IPS-18a (cell line): Measurements from ENCODE around the gene C17orf58.
"Not testable (repeated sequence)": the region's sequence is repeated elsewhere in the genome, so short reads cannot be mapped to it uniquely, and the experiment has no call there.

ENCODE experiments used
- H3K27ac ChIP-seq: one replicate; pipeline ENCODE4 v1.5.1; 2013; ENCODE audit warnings: low read length
- H3K27me3 ChIP-seq: one replicate; pipeline ENCODE4 v1.6.1; 2013; ENCODE audit warnings: mild to moderate bottlenecking, low read length; ENCODE audit not compliant: control insufficient read depth, insufficient read depth
- H3K36me3 ChIP-seq: one replicate; pipeline ENCODE4 v1.6.1; 2013; ENCODE audit warnings: low read depth, low read length; ENCODE audit not compliant: control insufficient read depth
- H3K4me1 ChIP-seq: one replicate; pipeline ENCODE4 v1.6.1; 2013; ENCODE audit warnings: low read depth, low read length; ENCODE audit not compliant: control insufficient read depth
- H3K4me3 ChIP-seq: one replicate; pipeline ENCODE4 v1.5.1; 2013; ENCODE audit warnings: low read length
- H3K9ac ChIP-seq: one replicate; pipeline ENCODE4 v1.6.1; 2013; ENCODE audit warnings: mild to moderate bottlenecking, low read length, moderate library complexity
- H3K9me3 ChIP-seq: one replicate; pipeline ENCODE4 v1.6.1; 2013; ENCODE audit warnings: low read depth, low read length; ENCODE audit not compliant: control insufficient read depth

C17orf58 gene

DNA sequence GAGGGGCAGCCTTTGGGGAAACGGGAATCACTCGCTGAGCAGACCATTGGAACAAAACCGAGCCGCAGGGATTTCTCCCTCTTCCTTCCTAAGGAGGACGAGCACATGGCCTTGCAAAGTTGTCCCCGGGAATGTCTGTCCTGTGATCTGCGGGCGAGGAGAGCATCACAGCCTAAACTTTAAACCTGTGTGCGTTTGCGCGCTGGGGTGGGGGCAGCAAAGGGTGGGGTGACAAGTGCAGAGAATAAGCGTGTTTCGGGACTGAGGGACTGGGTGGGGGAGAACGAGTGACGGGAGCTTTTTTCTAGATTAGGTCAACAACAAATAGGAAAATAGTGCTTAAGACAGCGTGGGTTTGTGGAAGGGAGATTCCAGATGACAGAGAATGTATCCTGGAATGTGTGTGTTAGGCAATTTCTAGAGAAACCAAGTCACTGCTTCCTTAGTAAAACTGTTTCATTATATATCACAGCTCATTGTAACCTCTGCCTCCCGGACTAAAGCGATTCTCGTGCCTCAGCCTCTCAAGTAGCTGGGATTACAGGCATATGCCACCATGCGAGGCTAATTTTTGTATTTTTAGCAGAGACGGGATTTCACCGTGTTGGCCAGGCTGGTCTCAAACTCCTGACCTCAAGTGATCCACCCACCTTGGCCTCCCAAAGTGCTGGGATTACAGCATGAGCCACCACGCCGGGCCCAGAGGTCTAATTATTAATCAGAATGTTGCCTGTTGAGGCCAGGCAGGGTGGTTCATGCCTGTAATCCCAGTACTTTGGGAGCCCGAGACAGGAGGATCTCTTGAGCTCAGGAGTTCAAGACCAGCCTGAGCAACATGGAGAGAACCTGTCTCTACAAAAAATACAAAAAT is at the start of gene C17orf58:
Gene C17orf58 (minus strand): TSS at position 169 of the 871 bp plus-strand sequence. CDS start 271 bp downstream, outside the sequence.
- Histone ChIP-seq H3K9ac (peak within 1 kb of the TSS; percentile 13), H3K4me1 (peaks cover 18% of the 10 kb centered on the region), H3K4me3 (peak within 1 kb of the TSS; percentile 70), H3K27me3 (peaks cover 33% of the 10 kb centered on the region)
- not testable (repeated sequence) for H3K9me3 ChIP-seq, H3K36me3 ChIP-seq, H3K27ac ChIP-seq

DNA sequence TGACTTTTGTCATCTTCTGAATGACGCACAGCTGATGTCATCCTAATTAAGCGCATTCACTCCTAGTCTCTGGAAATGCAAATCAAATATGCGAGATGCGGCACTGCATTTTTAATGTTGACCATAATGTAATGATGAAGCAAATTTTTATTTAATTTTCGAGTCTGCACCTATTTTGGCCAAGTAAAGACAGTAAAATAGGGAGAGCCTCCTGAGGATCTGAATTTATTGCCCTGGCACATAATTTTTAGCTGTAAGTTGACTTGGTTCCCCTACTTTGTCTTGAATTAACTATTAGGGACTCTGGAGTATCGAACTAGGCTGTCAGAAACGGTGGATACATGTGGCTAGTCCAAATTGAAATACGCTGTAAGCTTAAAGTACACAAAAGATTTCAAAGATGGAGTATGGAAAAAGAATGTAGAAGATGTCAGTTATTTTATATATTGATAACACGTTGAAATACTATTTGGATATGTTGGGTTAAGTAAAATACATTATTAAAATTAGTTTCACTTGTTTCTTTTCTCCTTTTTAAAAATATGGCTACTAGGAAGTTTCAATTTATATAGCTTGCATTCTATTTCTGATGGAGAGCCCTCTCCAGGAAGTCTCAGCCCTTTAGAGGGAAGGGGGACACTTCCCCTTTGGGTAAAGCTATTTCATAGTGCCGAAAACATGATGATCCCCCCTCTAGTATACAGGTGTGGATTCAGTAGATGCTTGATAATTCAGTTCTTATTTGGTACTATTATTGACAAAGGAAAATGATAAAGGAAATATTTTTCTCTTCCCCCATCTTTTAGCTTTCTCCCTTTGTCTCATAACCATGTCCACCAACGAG is 40.3 kb upstream of the C17orf58 start:
- H3K36me3 ChIP-seq: peaks cover 47% of the 10 kb centered on the region
- H3K27ac ChIP-seq: peak overlapping the region; percentile 90
- no peaks in the 10 kb centered on the region for H3K27me3 ChIP-seq
- no peaks in the 10 kb centered on the region for H3K9me3 ChIP-seq
- H3K9ac ChIP-seq: peak overlapping the region; percentile 91
- peak overlapping the region; percentile 91 for H3K4me3 ChIP-seq
- peaks cover 18% of the 10 kb centered on the region for H3K4me1 ChIP-seq

DNA sequence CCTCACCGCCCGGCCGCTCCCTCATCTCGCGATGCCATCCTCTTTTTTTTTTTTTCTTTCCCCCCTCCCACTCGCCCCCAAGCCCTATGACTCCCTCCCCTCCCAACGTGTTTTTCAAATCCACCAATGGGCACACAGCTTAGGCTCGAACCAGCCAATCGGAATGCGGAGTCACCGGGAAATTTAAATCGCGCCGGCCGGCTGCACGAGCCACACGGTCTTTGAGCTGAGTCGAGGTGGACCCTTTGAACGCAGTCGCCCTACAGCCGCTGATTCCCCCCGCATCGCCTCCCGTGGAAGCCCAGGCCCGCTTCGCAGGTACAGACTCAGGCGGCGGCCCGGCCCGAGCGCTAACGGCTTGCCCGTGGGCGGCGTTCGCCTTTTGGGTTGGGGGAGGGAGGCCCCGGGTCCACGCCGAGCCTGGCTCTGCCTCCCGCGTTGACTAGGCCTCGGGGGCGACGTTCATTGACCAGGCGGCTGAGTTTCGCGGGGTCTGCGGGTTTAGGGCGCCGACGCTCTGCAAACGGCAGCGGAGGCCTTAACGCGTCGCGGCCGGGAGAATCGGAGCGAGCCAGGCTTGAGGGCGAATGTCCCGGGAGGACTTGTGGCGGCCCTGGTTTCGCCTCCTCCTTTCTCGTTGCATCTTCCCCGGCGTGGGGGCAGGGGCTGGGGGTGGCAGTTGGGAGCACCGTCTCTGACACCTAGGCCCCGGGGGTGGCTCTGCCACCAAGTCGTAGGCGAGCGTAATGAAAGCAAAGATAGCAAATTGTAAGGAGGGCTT is 39.4 kb upstream of the C17orf58 start, which contains the start of gene KPNA2:
Gene KPNA2 (plus strand): TSS at position 213 of the 781 bp plus-strand sequence. CDS start 1,398 bp downstream, outside the sequence.
- peak within 1 kb of the TSS; percentile 90 for H3K27ac ChIP-seq
- peaks cover 39% of the 10 kb centered on the region for H3K36me3 ChIP-seq

DNA sequence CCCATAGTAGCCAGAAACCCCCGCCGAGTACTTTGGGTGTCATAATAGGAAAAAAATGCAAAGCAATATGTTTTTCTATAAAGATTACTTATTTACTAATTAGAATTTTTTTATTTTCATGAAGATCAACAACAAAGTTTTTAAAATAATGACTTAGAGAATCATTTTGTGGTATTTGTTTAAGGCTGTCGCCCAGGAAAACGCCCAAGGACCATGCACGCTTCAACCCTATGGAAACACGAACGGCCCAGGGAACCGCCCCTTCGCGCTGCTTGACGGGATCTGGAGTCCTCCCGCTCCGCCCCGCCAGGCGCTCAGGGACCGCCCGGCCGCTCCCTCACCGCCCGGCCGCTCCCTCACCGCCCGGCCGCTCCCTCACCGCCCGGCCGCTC is 38.9 kb upstream of the C17orf58 start:
- H3K9ac ChIP-seq: peak overlapping the region; percentile 72

More for the DNA sequence above, 39.4 kb upstream of the C17orf58 start, which contains the start of gene KPNA2:
- H3K9me3 ChIP-seq: no peaks in the 10 kb centered on the region
- no peaks in the 10 kb centered on the region for H3K27me3 ChIP-seq
- H3K9ac ChIP-seq: peak within 1 kb of the TSS; percentile 91
- peaks cover 18% of the 10 kb centered on the region for H3K4me1 ChIP-seq
- H3K4me3 ChIP-seq: peak within 1 kb of the TSS; percentile 91

DNA sequence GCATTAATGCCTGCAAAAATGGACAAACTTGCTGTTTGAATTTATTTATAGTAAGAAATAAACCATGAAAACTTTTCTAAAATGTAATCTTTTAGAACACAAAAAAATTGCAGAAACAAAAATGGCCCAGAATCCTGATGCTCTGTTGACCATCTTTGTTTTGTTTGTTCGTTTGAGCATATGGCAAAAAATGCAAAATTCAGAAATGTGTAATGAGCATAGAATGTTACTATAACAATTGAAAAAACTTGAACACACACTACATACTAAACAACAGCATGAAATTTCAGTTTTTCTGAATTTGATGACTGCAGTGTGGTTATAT is 38.1 kb upstream of the C17orf58 start:
- Histone ChIP-seq H3K9ac (peak overlapping the region; percentile 72), H3K27ac (peak overlapping the region; percentile 73), H3K4me3 (peak overlapping the region; percentile 38), H3K27me3 (no peaks in the 10 kb centered on the region), H3K36me3 (peaks cover 26% of the 10 kb centered on the region), H3K9me3 (no peaks in the 10 kb centered on the region), H3K4me1 (peaks cover 18% of the 10 kb centered on the region)

More for the DNA sequence above, 38.9 kb upstream of the C17orf58 start:
- Histone ChIP-seq H3K9me3 (no peaks in the 10 kb centered on the region), H3K27me3 (no peaks in the 10 kb centered on the region), H3K27ac (no peak overlapping the region), H3K36me3 (peaks cover 33% of the 10 kb centered on the region), H3K4me3 (peak overlapping the region; percentile 38), H3K4me1 (peaks cover 18% of the 10 kb centered on the region)

DNA sequence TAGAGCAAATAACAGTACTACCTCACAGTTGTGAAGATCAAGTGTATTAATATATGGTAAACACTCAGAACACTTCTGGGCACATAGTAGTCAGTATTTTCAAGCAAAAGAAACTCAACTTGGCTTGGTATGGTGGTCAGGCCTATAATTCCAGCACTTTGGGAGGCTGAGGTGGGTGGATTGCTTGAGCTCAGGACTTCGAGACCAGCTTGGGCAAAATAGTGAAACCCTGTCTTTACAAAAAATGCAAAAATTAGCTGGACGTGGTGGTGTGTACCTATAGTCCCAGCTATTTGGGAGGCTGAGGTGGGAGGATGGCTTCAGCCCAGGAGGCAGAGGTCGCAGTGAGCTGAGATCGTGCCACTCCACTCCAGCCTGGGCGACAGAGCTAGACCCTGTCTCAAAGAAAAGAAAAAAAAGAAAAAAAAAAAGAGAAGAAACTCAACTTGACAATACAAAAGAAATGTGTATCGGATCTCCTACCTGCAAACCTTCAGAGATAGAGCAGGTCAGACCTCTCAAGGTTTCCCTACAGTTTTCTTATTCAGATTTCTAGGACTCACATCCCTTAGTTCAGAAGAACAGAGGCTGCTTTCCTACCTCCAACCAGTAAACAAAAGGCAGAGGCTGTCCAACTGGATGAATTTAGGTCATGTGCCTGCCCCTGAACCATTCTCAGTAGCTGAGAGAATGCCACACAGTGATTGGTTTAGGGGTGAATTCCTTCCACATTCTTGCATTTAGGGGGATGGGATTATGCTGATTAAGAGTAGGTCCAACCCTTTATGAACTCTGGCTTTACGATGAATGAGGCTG is 37.6 kb upstream of the C17orf58 start:
- Histone ChIP-seq H3K9ac (peak overlapping the region; percentile 72), H3K27me3 (no peaks in the 10 kb centered on the region), H3K4me1 (peaks cover 18% of the 10 kb centered on the region), H3K27ac (peak overlapping the region; percentile 73), H3K36me3 (peaks cover 21% of the 10 kb centered on the region), H3K9me3 (no peaks in the 10 kb centered on the region), H3K4me3 (peak overlapping the region; percentile 38)

DNA sequence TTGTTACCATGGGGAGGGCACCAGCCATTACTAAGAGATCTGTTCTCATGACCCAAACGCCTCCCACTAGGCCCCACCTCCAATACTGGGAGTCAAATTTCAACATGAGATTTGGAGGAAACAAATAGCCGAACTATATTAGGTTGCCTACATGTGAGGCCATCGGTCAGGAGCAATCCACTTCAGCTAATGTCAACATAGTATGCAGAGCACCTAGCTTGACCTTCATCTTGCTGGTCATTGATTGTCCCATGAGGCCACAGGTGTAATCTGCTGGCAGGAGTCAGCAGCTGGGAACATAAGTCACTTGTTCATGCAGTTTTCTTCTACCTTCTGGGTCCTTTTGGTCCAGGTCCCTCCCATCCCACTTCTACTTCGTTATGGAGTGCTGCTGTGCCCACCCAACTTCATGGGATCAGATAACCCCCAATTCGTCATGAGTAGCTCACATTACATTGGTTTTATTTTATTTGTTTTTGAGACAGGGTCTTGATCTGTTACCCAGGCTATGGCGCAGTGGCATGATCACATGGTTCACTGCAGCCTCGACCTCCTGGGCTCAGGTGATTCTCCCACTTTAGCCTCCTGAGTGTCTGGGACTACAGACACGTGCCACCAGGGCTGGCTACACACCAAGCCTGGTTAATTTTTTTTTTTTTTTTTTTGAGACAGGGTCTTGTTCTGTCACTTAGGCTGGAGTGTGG is 33.4 kb upstream of the C17orf58 start:
- Histone ChIP-seq H3K9me3 (no peaks in the 10 kb centered on the region), H3K4me1 (peaks cover 10% of the 10 kb centered on the region), H3K36me3 (no peaks in the 10 kb centered on the region), H3K27ac (no peak overlapping the region), H3K27me3 (no peaks in the 10 kb centered on the region), H3K9ac (no peak overlapping the region), H3K4me3 (no peak overlapping the region)

DNA sequence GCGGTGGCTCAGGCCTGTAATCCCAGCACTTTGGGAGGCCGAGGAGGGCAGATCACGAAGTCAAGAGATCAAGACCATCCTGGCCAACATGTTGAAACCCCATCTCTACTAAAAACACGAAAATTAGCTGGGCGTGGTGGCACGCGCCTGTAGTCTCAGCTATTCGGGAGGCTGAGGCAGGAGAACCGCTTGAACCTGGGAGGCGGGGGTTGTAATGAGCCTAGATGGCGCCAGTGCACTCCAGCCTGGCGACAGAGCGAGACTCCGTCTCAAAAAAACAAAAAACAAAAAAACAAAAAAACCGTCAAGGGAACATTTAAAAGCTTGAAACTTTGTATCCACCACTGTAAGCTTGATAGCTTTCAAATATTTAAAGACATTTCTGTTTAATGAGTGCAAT is 26.3 kb upstream of the C17orf58 start:
- H3K9me3 ChIP-seq, H3K36me3 ChIP-seq, H3K27ac ChIP-seq, H3K27me3 ChIP-seq, H3K4me3 ChIP-seq, H3K9ac ChIP-seq: not testable (repeated sequence)
- H3K4me1 ChIP-seq: peaks cover 14% of the 10 kb centered on the region

DNA sequence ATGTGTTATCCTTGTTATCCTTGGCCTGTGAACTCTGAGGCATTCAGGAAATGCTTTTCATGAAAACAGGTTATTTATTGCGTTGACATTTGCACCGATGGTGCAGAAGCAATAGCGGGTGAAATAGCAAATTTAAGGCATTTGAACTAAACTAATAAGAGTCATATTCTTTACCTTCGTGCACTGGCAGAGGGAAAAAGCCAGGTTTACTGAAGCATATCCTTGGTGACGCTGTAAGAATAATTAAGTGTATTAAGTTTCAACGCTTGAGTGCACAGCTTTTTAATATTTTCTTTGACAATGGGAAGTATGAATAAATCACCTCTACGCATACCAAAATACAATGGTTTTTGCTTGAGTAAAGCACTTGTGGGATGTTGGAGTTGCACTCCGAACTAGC is 25.7 kb upstream of the C17orf58 start:
- H3K27me3 ChIP-seq: no peaks in the 10 kb centered on the region

DNA sequence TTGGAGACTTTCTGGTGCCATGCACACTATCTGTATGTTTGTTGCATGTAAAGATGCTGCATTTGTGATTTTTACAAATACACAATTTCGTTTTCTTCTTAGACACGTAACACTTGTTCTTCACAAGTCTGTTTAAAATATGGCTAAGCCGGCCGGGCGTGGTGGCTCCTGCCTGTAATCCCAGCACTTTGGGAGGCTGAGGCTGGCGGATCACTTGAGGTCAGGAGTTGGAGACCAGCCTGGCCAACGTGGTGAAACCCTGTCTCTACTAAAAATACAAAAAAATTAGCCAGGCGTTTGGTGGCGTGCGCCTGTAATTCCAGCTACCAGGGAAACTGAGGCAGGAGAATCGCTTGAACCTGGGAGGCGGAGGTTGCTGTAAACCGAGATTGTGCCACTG is 24.5 kb upstream of the C17orf58 start:
- H3K4me3 ChIP-seq: peak overlapping the region; percentile 89
- not testable (repeated sequence) for H3K27me3 ChIP-seq, H3K9me3 ChIP-seq, H3K36me3 ChIP-seq
- H3K27ac ChIP-seq: peak overlapping the region; percentile 68
- H3K4me1 ChIP-seq: peaks cover 14% of the 10 kb centered on the region
- peak overlapping the region; percentile 94 for H3K9ac ChIP-seq

More for the DNA sequence above, 25.7 kb upstream of the C17orf58 start:
- H3K27ac ChIP-seq: no peak overlapping the region
- no peak overlapping the region for H3K4me3 ChIP-seq
- H3K9ac ChIP-seq: no peak overlapping the region
- H3K9me3 ChIP-seq: no peaks in the 10 kb centered on the region
- H3K36me3 ChIP-seq: no peaks in the 10 kb centered on the region
- H3K4me1 ChIP-seq: peaks cover 14% of the 10 kb centered on the region
